HG03432 (cell line): Measurements from ENCODE around the gene HAP1.
"Not testable (repeated sequence)": the region's sequence is repeated elsewhere in the genome, so short reads cannot be mapped to it uniquely, and the experiment has no call there.

Source experiments
- ATAC-seq: cut with Tn5 transposase; IDR thresholded peaks from one replicate; pipeline ENCODE4 v1.9.1; 2021; ENCODE audit warnings: mild to moderate bottlenecking, moderate library complexity; ENCODE audit not compliant: unreplicated experiment

The HAP1 gene

DNA sequence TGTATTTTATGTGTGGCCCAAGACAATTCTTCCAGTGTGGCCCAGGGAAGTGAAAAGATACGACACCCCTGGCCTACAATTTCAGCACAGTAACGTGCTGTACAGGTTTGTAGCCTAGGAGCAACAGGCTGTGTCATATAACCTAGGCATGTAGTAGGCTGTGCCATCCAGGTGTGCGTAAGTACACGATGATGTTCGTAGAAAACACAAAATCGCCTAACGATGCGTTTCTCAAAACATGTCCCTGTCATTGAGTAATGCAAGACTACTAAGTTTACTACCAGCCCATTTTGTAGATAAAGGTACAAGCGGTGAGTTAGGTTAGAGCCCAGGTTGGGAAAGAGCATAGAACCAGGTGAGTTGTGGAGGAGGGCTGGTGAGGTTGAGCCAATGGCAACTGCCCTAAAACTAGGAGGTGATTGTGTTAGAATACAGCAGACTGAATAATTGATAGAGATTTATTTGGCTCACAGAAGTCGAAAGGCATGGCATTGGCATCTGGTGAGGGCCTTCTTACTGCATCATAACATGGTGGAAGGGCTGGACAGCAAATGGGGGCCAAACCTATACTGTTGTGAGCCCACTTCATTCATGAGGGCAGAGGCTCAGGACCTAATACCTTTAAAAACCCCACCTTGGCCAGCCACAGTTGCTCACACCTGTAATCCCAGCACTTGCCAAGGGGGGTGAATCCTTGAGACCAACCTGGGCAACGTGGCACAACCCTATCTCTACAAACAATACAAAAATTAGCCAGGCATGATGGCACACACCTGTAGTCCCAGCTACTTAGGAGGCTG lies 41.5 kb downstream of the HAP1 start:
- no peak for ATAC-seq

DNA sequence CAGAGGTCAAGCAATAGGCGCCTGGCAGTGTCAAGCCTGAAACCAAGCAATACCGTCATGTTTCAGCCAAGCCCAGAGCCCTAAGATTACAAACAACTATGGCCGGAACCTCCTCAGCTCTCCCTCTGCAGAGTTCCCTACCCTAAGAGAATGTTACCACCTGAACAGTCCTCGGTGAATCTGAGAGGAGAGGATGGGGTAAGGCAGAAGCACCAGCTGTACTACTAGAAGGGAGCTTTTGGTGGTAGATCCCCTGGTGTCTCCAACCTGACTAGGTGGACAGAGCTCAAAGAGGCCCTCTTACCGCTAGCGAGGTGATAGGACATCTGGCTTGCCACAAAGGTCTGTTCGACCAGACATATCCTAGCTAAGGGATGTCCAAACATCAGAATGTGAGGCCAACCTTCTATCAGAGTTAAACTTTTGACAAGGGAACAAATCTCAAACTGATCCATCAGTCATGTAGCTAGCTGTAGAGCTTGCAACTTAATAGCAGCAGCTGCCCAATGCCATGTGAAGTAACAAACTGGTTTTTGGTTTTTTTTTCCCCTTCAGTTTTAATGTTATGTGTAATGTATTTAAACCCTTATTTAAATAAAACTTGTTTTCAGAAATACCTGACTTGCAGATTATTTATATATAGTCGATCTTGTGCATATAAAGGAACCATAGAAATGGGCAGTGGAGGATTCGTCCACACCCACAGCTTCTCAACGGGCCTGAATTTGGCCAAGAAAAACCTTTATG lies 43.2 kb downstream of the HAP1 start:
- no peak for ATAC-seq

DNA sequence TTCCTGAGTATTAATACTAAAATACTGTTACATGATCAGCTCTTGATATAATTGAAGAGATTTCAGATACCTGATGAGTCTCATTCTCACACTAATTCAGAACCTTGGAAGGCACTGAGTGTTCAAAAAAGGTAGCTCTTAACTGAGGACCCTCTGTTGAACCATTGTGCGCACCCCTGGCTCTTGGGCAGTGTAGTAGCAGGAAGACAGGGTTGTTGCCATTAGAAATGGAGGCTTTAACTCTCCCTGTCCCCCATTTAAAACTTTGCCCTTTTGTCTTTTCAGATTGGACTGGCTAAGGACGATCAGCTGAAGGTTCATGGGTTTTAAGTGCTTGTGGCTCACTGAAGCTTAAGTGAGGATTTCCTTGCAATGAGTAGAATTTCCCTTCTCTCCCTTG lies 43.9 kb downstream of the HAP1 start:
- ATAC-seq, result no peak

GRCh38 chr17:41689497-41690299 lies 44.7 kb downstream of the HAP1 start:
- ATAC-seq, result no peak

GRCh38 chr17:41688641-41689496 lies 45.6 kb downstream of the HAP1 start, which contains the start of gene EIF1:
Gene EIF1 (plus strand): TSS chr17:41688885. CDS start chr17:41689039, 154 bp downstream.
- peak; percentile 73 for ATAC-seq

GRCh38 chr17:41687828-41688640 lies 46.4 kb downstream of the HAP1 start:
- ATAC-seq, result no peak

DNA sequence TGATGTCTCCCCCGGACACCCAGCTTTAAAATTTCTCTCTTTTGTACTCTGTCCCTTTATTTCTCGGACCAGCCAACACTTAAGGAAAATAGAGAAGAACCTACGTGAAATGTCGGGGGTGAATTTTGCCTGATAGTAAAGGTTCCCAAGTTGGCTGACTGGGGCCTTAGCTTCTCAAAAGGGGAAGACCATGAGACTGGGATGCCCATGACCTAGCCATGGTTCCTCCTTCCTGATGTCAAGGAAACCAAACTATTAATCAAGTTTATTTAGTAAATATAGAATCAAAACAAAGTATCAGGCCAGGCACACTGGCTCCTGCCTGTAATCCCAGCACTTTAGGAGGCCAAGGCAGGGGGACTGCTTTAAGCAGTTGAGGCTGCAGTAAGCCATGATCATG lies 48.2 kb downstream of the HAP1 start:
- no peak for ATAC-seq

- ATAC-seq, result not testable (repeated sequence)
Measured at GRCh38 chr17:41685753-41686152, 48.7 kb downstream of the HAP1 start.

GRCh38 chr17:41684035-41684434 lies 50.4 kb downstream of the HAP1 start:
- ATAC-seq, result no peak

- no peak for ATAC-seq
Measured at GRCh38 chr17:41683441-41684007, 50.9 kb downstream of the HAP1 start.

DNA sequence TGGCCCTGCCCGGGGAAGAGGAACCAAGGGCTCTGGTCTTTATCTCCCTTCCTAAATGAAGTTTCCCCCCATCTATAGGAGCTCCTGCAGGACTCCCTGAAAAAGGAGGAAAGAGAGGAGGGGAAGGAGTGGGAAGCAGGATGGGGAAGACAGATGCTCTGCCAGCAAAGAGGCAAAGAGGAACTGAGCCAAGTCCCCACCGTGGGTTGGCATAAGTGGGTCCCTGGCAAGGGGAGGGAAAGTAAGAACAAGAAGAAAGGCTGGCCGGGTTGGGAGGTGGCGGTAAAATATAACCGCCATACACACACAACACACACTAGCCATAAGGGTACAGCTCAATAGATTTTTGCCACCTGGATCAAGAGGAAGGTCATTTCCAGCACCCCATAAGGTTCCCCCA lies 51.8 kb downstream of the HAP1 start:
- ATAC-seq, result no peak

- no peak for ATAC-seq
Measured at GRCh38 chr17:41681776-41682175, 52.7 kb downstream of the HAP1 start.

GRCh38 chr17:41680426-41681040 lies 53.9 kb downstream of the HAP1 start:
- no peak for ATAC-seq

GRCh38 chr17:41679740-41680425 lies 54.6 kb downstream of the HAP1 start:
- ATAC-seq, result no peak

DNA sequence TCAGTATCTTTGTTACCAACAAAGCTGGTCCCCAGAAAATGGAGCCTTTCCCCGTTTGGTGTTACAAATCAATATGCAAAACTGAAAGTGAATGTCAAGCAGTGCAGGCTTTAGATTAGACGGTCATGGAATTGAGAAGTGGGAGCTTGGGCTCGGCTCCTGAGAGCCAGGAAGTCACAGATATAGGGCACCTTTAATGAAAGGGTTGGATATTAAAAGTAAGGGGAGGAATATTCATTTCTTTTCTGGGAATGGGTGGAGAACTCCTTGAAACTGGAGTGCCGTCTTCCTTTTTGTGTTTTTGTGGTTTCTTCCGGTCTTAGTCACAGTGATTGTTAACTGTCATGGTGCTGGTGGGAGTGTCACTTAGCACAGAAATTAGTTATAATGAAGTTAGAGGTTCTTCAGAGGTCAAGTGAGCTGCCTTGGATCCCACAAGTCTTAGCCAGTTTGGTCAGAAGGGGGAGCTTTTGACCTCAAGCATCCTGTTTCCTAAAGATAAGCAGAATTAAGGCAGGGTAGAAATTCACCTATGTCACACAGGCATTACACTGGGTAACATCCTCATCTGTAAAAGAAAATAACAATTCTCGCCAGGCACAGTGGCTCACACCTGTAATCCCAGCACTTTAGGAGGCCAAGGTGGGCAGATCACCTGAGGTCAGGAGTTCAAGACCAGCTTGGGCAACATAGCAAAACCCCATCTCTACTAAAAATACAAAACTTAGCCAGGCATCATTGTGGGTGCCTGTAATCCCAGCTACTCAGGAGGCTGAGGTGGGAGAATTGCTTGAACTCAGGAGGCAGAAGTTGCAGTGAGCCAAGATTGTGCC lies 55.3 kb downstream of the HAP1 start:
- ATAC-seq, result peak; percentile 78

- peak; percentile 18 for ATAC-seq
Measured at GRCh38 chr17:41678411-41678906, 56.0 kb downstream of the HAP1 start.

GRCh38 chr17:41676058-41676419 lies 58.4 kb downstream of the HAP1 start:
- ATAC-seq, result no peak
